Measurements from ENCODE around the gene KIAA1210.
A peak's percentile ranks its signal among the peaks of the same experiment; 100 is the strongest.

KIAA1210 gene

GRCh38 chrX:119127650-119128049, at the start of gene KIAA1210:
TSS of gene KIAA1210 (minus strand) at chrX:119127812. CDS start at chrX:119123642, 4,170 bp downstream.
- no peak for DNase-seq (ENCODE audit: low spot score)

GRCh38 chrX:119177278-119177677, 49.7 kb upstream of the KIAA1210 start:
- DNase-seq (ENCODE audit: low spot score), result peak; percentile 33

- DNase-seq (ENCODE audit: low spot score), result no peak
Measured at GRCh38 chrX:119174900-119175299, 47.3 kb upstream of the KIAA1210 start.

GRCh38 chrX:119168104-119168503, 40.5 kb upstream of the KIAA1210 start:
- DNase-seq (ENCODE audit: low spot score), result no peak

- DNase-seq (ENCODE audit: low spot score), result no peak
Measured at GRCh38 chrX:119158226-119158625, 30.6 kb upstream of the KIAA1210 start.

GRCh38 chrX:119156241-119156640, 28.6 kb upstream of the KIAA1210 start:
- DNase-seq (ENCODE audit: low spot score), result no peak

GRCh38 chrX:119155416-119156035, 27.9 kb upstream of the KIAA1210 start:
- no peak for DNase-seq (ENCODE audit: low spot score)

GRCh38 chrX:119151051-119151380, 23.4 kb upstream of the KIAA1210 start:
- DNase-seq (ENCODE audit: low spot score), result no peak

GRCh38 chrX:119150163-119151050, 22.8 kb upstream of the KIAA1210 start:
- no peak for DNase-seq (ENCODE audit: low spot score)

GRCh38 chrX:119147486-119147885, 19.9 kb upstream of the KIAA1210 start:
- DNase-seq (ENCODE audit: low spot score), result no peak

- DNase-seq (ENCODE audit: low spot score), result no peak
Measured at GRCh38 chrX:119145241-119145653, 17.6 kb upstream of the KIAA1210 start.

- no peak for DNase-seq (ENCODE audit: low spot score)
Measured at GRCh38 chrX:119134466-119134865, 6.9 kb upstream of the KIAA1210 start.

- no peak for DNase-seq (ENCODE audit: low spot score)
Measured at GRCh38 chrX:119132961-119133360, 5.3 kb upstream of the KIAA1210 start.

- DNase-seq (ENCODE audit: low spot score), result no peak
Measured at GRCh38 chrX:119132316-119132715, 4.7 kb upstream of the KIAA1210 start.

- DNase-seq (ENCODE audit: low spot score), result no peak
Measured at GRCh38 chrX:119130911-119131310, 3.3 kb upstream of the KIAA1210 start.

GRCh38 chrX:119121341-119121740, 6.3 kb downstream of the KIAA1210 start:
- no peak for DNase-seq (ENCODE audit: low spot score)

- peak; percentile 37 for DNase-seq (ENCODE audit: low spot score)
Measured at GRCh38 chrX:119118780-119119395, 8.7 kb downstream of the KIAA1210 start.

- no peak for DNase-seq (ENCODE audit: low spot score)
Measured at GRCh38 chrX:119107206-119107605, 20.4 kb downstream of the KIAA1210 start.

GRCh38 chrX:119105826-119106225, 21.8 kb downstream of the KIAA1210 start:
- DNase-seq (ENCODE audit: low spot score), result no peak

GRCh38 chrX:119101168-119101567, 26.4 kb downstream of the KIAA1210 start:
- no peak for DNase-seq (ENCODE audit: low spot score)

- no peak for DNase-seq (ENCODE audit: low spot score)
Measured at GRCh38 chrX:119095936-119096335, 31.7 kb downstream of the KIAA1210 start.

- DNase-seq (ENCODE audit: low spot score), result no peak
Measured at GRCh38 chrX:119094819-119095218, 32.8 kb downstream of the KIAA1210 start.

All from pons (tissue), 1 donor.